GM06990 (cell line): ENCODE measurements around the gene ROBO1.

Experiments
- DNase-seq: peaks from one replicate; pipeline ENCODE4 v3.0.0-alpha.2; 2011; ENCODE audit not compliant: insufficient read length; ENCODE audit errors: extremely low read depth
- H3K27me3 ChIP-seq: replicated peaks from 2 replicates; pipeline ENCODE4 v1.6.0; 2011; ENCODE audit warnings: low read length; ENCODE audit not compliant: control insufficient read depth, insufficient read depth
- H3K36me3 ChIP-seq: 2 replicates; pipeline ENCODE4 v1.5.1; 2011; ENCODE audit warnings: low read length; ENCODE audit not compliant: control insufficient read depth, insufficient read depth
- H3K4me3 ChIP-seq: replicated peaks from 2 replicates; pipeline ENCODE4 v1.5.1; 2011; ENCODE audit warnings: low read depth, mild to moderate bottlenecking, control low read depth, low read length
- TF ChIP-seq, protein P1 (sequence below): IDR thresholded peaks from 2 replicates; pipeline ENCODE4 v1.5.1; 2011; ENCODE audit warnings: low read length, control low read depth, mild to moderate bottlenecking, inconsistent platforms; ENCODE audit not compliant: insufficient read depth, poor library complexity, severe bottlenecking

The ROBO1 gene

DNA sequence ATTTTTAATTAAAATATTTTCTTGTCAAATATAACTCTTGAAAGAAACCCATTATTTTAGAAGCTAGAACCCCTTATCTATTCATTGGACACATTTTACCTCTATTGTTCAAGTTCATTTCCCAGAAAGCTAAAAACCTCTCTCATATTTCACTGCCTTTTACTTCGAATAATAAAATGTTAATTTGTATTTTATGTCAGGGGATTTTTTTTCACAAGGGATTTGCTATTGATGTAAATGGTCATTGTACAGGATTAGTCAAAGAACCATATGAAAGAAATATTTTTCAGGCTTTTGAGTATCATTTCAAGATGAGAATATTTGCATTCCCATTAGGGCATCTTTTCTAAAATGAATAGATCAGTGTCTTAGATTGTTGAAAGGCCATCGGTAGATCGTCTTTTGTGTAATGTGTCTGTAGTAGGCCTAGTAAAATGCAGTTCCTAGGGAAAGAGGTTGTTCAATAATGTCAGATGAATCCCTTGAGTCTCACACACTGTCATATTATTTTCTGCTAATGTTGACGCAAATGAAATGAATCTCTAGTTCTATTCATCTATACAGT, 114.5 kb downstream of the ROBO1 start:
- no peaks in the 10 kb centered on the region for H3K27me3 ChIP-seq
- TF ChIP-seq, protein P1, sequence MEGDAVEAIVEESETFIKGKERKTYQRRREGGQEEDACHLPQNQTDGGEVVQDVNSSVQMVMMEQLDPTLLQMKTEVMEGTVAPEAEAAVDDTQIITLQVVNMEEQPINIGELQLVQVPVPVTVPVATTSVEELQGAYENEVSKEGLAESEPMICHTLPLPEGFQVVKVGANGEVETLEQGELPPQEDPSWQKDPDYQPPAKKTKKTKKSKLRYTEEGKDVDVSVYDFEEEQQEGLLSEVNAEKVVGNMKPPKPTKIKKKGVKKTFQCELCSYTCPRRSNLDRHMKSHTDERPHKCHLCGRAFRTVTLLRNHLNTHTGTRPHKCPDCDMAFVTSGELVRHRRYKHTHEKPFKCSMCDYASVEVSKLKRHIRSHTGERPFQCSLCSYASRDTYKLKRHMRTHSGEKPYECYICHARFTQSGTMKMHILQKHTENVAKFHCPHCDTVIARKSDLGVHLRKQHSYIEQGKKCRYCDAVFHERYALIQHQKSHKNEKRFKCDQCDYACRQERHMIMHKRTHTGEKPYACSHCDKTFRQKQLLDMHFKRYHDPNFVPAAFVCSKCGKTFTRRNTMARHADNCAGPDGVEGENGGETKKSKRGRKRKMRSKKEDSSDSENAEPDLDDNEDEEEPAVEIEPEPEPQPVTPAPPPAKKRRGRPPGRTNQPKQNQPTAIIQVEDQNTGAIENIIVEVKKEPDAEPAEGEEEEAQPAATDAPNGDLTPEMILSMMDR = no peak

GRCh38 chr3:79651536-79652065, 116.2 kb downstream of the ROBO1 start:
- TF ChIP-seq, protein P1 = no peak
- Histone ChIP-seq H3K4me3 (no peak overlapping the region), H3K36me3 (no peaks in the 10 kb centered on the region), H3K27me3 (no peaks in the 10 kb centered on the region)
- DNase-seq = no peak

More for the DNA sequence above, 114.5 kb downstream of the ROBO1 start:
- Histone ChIP-seq H3K36me3 (no peaks in the 10 kb centered on the region), H3K4me3 (no peak overlapping the region)
- DNase-seq = no peak

DNA sequence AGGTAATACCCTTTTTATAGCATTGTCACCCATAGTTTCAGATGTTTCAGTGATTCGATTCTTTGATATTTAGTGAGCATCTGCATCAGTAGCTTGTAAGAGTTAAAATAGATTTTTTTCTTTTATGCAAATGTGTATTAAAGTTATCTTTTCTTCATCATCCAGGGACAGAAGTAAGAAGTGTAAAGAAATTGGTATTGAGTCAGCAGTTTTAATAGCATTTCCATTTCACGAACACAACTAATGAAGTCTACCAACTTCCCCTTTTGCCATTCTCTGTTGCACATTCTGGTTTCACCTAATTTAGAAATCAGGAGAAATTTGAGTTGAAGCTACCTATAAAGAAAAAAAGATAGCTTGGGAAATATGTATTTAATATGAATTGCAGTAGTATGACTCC, 127.9 kb downstream of the ROBO1 start:
- Histone ChIP-seq H3K36me3 (no peaks in the 10 kb centered on the region), H3K27me3 (no peaks in the 10 kb centered on the region), H3K4me3 (no peak overlapping the region)
- DNase-seq = no peak
- TF ChIP-seq, protein P1 = no peak

DNA sequence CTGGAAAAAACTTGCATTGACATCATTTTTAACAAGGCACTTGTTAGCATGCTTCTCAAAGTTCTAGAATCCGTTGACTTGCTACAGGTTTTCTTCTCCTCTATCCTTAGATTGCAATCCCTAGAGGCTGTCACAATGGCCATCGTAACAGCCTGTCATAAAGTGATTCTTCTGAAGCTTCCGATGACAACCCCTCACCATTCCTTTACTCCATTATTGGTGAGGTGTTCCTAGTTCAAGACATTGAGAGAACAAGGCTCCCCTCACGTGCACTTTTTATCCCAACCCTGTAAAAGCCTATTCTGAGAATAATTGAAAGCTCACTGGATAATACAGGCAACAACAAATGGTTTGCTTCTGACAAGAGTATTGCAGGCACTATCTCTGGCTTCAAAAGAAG, 131.4 kb downstream of the ROBO1 start:
- TF ChIP-seq, protein P1 = no peak
- no peaks in the 10 kb centered on the region for H3K36me3 ChIP-seq
- DNase-seq = no peak
- no peak overlapping the region for H3K4me3 ChIP-seq
- no peaks in the 10 kb centered on the region for H3K27me3 ChIP-seq

GRCh38 chr3:79632842-79633241, 135.0 kb downstream of the ROBO1 start:
- TF ChIP-seq, protein P1 = no peak
- Histone ChIP-seq H3K27me3 (no peaks in the 10 kb centered on the region), H3K36me3 (no peaks in the 10 kb centered on the region), H3K4me3 (no peak overlapping the region)
- DNase-seq = no peak

DNA sequence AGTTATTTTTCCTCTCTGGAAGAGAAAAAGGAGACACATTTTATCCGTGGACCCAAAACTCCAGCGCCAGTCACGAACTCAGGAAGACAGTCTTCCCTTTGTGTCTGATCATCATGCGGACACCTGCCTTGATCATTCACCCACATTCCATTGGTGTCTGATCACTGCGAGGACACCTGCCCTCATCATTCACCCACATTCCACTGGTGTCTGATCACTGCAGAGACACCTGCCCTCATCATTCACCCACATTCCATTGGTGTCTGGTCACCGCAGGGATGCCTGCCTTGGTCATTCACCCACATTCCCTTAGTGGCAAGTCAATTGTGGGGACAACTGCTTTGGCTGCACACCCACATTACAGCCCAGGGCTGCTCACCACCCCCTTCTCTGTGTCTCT, 148.9 kb downstream of the ROBO1 start:
- Histone ChIP-seq H3K4me3 (no peak overlapping the region), H3K36me3 (no peaks in the 10 kb centered on the region), H3K27me3 (no peaks in the 10 kb centered on the region)
- no peak for DNase-seq
- TF ChIP-seq, protein P1 = no peak
